Gastrocnemius medialis (tissue), 4 donors: Measurements from ENCODE around the gene MED16.

ENCODE experiments used
- POLR2A ChIP-seq, 2 donors: fragments of 450-650 bp; IDR thresholded peaks; one replicate each; pipeline ENCODE4 v1.6.1; 2017; ENCODE audit warnings: antibody characterized with exemption in 2 of 2, mild to moderate bottlenecking in 2 of 2, moderate library complexity in 2 of 2
- TF ChIP-seq, protein P1 (sequence below), 5 experiments: fragments of 450-650 bp in 3 of 5; fragments of 200-600 bp in 2 of 5; sonication (generic) in 2 of 5; IDR thresholded peaks in 4 of 5; conservative IDR thresholded peaks in 1 of 5; 1 replicate in 4 of 5; 2 replicates in 1 of 5; pipeline ENCODE4 v1.5.1; 2016 to 2019; ENCODE audit warnings: antibody characterized with exemption in 5 of 5, mild to moderate bottlenecking in 3 of 5, moderate library complexity in 3 of 5

DNA sequence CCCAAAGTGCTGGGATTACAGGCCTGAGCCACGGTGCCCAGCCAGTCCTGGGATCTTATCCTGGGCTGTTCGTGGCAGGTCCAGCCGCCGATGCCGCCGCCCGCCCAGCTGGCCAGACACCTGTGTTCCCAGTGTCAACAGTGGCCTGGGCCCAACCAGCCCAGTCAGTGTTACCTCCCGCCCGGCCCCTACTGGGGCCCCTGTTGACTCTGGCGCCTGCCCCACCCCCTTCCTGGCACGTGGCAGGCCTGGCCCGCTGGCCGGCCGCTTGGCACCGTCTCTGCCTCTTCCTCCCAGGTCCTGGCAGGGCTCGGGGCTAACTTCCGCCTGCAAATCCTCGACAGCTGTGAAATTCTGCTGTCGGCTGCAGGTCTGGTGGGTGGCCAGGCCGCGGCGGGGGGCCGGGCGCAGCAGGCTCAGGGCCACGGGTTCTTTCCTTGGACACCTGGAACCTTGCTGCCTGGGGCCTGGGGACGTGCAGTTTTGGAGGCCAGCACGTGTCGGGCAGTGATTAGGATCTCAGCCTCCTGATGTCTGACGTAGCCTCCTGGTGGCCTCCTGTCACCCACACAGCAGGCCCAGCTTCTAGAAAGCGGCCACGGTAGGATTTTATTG is 42.0 kb upstream of the MED16 start:
- peak in 1 of 2 donors; percentile 34 for TF ChIP-seq POLR2A (IDR thresholded peaks at IDR 0.05)
- TF ChIP-seq, protein P1, sequence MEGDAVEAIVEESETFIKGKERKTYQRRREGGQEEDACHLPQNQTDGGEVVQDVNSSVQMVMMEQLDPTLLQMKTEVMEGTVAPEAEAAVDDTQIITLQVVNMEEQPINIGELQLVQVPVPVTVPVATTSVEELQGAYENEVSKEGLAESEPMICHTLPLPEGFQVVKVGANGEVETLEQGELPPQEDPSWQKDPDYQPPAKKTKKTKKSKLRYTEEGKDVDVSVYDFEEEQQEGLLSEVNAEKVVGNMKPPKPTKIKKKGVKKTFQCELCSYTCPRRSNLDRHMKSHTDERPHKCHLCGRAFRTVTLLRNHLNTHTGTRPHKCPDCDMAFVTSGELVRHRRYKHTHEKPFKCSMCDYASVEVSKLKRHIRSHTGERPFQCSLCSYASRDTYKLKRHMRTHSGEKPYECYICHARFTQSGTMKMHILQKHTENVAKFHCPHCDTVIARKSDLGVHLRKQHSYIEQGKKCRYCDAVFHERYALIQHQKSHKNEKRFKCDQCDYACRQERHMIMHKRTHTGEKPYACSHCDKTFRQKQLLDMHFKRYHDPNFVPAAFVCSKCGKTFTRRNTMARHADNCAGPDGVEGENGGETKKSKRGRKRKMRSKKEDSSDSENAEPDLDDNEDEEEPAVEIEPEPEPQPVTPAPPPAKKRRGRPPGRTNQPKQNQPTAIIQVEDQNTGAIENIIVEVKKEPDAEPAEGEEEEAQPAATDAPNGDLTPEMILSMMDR (IDR thresholded peaks at IDR 0.05 in 4 of 5, conservative IDR thresholded peaks at IDR 0.05 in 1 of 5) = no peak
